HG03469 (cell line): ENCODE results near the gene SH2B3.

ENCODE experiments used
- ATAC-seq: cut with Tn5 transposase; IDR thresholded peaks from one replicate; pipeline ENCODE4 v1.9.1; 2021; ENCODE audit warnings: mild to moderate bottlenecking, moderate library complexity, moderate number of reproducible peaks; ENCODE audit not compliant: unreplicated experiment

SH2B3 gene

GRCh38 chr12:111427417-111428074 lies 21.8 kb downstream of the SH2B3 start:
- ATAC-seq: no peak

GRCh38 chr12:111428081-111428727 lies 22.5 kb downstream of the SH2B3 start:
- ATAC-seq: no peak

GRCh38 chr12:111428728-111429175 lies 23.0 kb downstream of the SH2B3 start:
- no peak for ATAC-seq

GRCh38 chr12:111429828-111430432 lies 24.2 kb downstream of the SH2B3 start:
- ATAC-seq: no peak

- no peak for ATAC-seq
These were observed 25.0 kb downstream of the SH2B3 start for GRCh38 chr12:111430433-111431353.

GRCh38 chr12:111431772-111432171 lies 26.0 kb downstream of the SH2B3 start:
- no peak for ATAC-seq

- no peak for ATAC-seq
These were observed 28.3 kb downstream of the SH2B3 start for GRCh38 chr12:111434049-111434448.

- ATAC-seq: peak; percentile 53
These were observed 29.1 kb downstream of the SH2B3 start for GRCh38 chr12:111434680-111435338.

GRCh38 chr12:111435661-111436201 lies 30.0 kb downstream of the SH2B3 start:
- ATAC-seq: no peak

GRCh38 chr12:111436266-111436665 lies 30.5 kb downstream of the SH2B3 start:
- ATAC-seq: no peak

GRCh38 chr12:111436811-111437210 lies 31.1 kb downstream of the SH2B3 start:
- no peak for ATAC-seq

- ATAC-seq: no peak
These were observed 32.2 kb downstream of the SH2B3 start for GRCh38 chr12:111437816-111438454.

- ATAC-seq: no peak
These were observed 32.8 kb downstream of the SH2B3 start for GRCh38 chr12:111438481-111438880.

- ATAC-seq: no peak
These were observed 34.0 kb downstream of the SH2B3 start for GRCh38 chr12:111439657-111440151.

- ATAC-seq: no peak
These were observed 34.4 kb downstream of the SH2B3 start for GRCh38 chr12:111440152-111440551.

GRCh38 chr12:111440631-111441030 lies 34.9 kb downstream of the SH2B3 start:
- ATAC-seq: no peak

- ATAC-seq: no peak
These were observed 35.6 kb downstream of the SH2B3 start for GRCh38 chr12:111441107-111441928.

GRCh38 chr12:111442301-111443045 lies 36.8 kb downstream of the SH2B3 start:
- ATAC-seq: no peak
